Liver (tissue), 3 donors: ENCODE data around the gene PTPN18.
A peak's percentile ranks its signal among the peaks of the same experiment; 100 is the strongest.

Experiments used
- HNF4A ChIP-seq, 2 donors: conservative IDR thresholded peaks; 2 replicates each; pipeline ENCODE4 v1.6.1; 2016; ENCODE audit warnings: antibody characterized with exemption in 2 of 2, mild to moderate bottlenecking in 2 of 2
- JUND ChIP-seq, 2 donors: IDR thresholded peaks; 2 replicates each; pipeline ENCODE4 v1.6.1; 2016; ENCODE audit warnings: antibody characterized with exemption in 2 of 2
- RAD21 ChIP-seq, 2 donors: IDR thresholded peaks; 2 replicates each; pipeline ENCODE4 v1.6.1; 2016; ENCODE audit warnings: antibody characterized with exemption in 2 of 2, mild to moderate bottlenecking in 2 of 2
- REST ChIP-seq: IDR thresholded peaks from 2 replicates; pipeline ENCODE4 v1.6.1; 2016; ENCODE audit warnings: antibody characterized with exemption, mild to moderate bottlenecking
- SP1 ChIP-seq: IDR thresholded peaks from 2 replicates; pipeline ENCODE4 v1.6.1; 2018; ENCODE audit warnings: antibody characterized with exemption, mild to moderate bottlenecking
- TAF1 ChIP-seq: conservative IDR thresholded peaks from 2 replicates; pipeline ENCODE4 v1.6.1; 2016; ENCODE audit warnings: antibody characterized with exemption, mild to moderate bottlenecking
- TF ChIP-seq, protein P1 (sequence below): fragments of 150-350 bp; IDR thresholded peaks from 2 replicates; pipeline ENCODE4 v1.5.1; 2017; ENCODE audit warnings: improper control_type of control experiment, low read depth, low read length; ENCODE audit not compliant: missing input control
- TF ChIP-seq, protein P2 (sequence below): IDR thresholded peaks from 2 replicates; pipeline ENCODE4 v1.6.1; 2016; ENCODE audit warnings: antibody characterized with exemption
- TF ChIP-seq, protein P3 (sequence below): IDR thresholded peaks from 2 replicates; pipeline ENCODE4 v1.6.1; 2016; ENCODE audit warnings: antibody characterized with exemption
- donor health status: healthy.
- donor health status: healthy.

DNA sequence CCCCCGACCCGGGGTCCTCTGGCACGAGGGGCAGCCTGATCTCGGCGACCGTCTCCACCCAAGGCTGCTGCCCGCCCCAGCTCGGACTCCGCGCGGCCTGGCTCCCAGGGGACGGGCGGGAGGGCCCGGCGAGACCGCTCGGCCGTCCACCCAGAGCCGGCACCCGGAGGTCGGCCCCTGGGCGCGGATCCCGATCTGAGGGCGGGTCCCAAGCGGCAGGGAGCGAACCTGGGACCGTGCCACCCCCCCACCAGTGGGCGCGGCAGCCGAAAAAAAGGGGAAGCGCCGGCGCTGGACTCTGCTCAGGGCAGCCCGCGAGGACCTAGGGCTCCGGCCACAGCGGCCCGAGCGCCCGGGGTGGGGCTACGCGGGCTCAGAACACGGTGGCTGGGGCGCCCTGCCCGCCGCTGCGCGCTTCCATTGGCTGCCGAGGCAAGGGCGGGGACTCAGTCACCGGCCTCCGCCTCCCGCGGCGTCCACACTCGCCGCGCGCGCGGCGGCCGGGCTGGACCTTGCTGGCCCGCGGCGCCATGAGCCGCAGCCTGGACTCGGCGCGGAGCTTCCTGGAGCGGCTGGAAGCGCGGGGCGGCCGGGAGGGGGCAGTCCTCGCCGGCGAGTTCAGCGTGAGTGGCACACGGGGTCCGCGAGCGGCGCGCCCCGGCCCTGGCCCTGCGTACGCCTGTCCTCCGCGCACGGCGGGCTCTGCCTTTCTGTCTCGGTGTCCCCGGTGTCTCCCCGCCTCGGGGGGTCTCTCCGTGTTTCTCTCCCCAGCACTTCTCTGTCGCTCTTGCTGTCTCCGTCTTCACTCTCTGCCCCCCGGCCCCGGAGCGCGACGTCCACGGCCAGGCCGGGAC lies at the start of gene PTPN18:
- TF ChIP-seq, protein P1, sequence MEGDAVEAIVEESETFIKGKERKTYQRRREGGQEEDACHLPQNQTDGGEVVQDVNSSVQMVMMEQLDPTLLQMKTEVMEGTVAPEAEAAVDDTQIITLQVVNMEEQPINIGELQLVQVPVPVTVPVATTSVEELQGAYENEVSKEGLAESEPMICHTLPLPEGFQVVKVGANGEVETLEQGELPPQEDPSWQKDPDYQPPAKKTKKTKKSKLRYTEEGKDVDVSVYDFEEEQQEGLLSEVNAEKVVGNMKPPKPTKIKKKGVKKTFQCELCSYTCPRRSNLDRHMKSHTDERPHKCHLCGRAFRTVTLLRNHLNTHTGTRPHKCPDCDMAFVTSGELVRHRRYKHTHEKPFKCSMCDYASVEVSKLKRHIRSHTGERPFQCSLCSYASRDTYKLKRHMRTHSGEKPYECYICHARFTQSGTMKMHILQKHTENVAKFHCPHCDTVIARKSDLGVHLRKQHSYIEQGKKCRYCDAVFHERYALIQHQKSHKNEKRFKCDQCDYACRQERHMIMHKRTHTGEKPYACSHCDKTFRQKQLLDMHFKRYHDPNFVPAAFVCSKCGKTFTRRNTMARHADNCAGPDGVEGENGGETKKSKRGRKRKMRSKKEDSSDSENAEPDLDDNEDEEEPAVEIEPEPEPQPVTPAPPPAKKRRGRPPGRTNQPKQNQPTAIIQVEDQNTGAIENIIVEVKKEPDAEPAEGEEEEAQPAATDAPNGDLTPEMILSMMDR = peak; percentile 58
- TF ChIP-seq JUND (IDR thresholded peaks at IDR 0.05) (no peak), TAF1 (no peak), SP1 (peak; percentile 78), REST (peak; percentile 23), HNF4A (conservative IDR thresholded peaks at IDR 0.05) (peak; percentile 76 to 77), RAD21 (IDR thresholded peaks at IDR 0.05) (peak; percentile 30 to 32)
- TF ChIP-seq, protein P2, sequence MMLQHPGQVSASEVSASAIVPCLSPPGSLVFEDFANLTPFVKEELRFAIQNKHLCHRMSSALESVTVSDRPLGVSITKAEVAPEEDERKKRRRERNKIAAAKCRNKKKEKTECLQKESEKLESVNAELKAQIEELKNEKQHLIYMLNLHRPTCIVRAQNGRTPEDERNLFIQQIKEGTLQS = no peak
- TF ChIP-seq, protein P3, sequence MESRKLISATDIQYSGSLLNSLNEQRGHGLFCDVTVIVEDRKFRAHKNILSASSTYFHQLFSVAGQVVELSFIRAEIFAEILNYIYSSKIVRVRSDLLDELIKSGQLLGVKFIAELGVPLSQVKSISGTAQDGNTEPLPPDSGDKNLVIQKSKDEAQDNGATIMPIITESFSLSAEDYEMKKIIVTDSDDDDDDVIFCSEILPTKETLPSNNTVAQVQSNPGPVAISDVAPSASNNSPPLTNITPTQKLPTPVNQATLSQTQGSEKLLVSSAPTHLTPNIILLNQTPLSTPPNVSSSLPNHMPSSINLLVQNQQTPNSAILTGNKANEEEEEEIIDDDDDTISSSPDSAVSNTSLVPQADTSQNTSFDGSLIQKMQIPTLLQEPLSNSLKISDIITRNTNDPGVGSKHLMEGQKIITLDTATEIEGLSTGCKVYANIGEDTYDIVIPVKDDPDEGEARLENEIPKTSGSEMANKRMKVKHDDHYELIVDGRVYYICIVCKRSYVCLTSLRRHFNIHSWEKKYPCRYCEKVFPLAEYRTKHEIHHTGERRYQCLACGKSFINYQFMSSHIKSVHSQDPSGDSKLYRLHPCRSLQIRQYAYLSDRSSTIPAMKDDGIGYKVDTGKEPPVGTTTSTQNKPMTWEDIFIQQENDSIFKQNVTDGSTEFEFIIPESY = no peak
